Measurements from ENCODE around the gene CIC.

The CIC gene

GRCh38 chr19:42290136-42290522 lies 21.1 kb downstream of the CIC start:
- DNase-seq = no peak

DNA sequence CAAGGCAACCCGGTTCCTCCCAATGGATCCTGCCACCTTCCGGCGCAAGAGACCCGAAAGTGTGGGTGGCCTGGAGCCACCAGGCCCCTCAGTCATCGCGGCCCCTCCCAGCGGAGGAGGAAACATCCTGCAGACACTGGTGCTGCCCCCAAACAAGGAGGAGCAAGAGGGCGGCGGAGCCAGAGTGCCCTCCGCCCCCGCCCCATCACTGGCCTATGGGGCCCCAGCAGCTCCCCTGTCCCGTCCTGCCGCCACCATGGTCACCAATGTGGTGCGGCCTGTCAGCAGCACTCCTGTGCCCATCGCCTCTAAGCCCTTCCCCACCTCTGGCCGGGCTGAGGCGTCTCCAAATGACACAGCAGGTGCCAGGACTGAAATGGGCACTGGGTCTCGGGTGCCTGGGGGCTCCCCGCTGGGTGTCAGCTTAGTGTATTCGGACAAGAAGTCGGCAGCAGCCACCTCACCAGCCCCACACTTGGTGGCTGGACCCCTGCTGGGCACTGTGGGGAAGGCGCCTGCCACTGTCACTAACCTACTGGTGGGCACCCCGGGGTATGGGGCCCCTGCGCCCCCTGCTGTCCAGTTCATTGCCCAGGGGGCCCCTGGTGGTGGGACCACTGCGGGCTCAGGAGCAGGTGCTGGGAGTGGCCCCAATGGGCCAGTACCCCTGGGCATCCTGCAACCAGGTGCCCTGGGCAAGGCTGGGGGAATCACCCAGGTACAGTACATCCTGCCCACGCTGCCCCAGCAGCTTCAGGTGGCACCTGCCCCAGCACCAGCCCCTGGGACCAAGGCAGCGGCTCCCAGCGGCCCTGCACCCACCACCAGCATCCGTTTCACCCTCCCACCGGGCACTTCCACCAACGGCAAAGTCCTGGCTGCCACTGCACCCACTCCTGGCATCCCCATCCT lies 21.7 kb downstream of the CIC start:
- peak; percentile 71 for DNase-seq

DNA sequence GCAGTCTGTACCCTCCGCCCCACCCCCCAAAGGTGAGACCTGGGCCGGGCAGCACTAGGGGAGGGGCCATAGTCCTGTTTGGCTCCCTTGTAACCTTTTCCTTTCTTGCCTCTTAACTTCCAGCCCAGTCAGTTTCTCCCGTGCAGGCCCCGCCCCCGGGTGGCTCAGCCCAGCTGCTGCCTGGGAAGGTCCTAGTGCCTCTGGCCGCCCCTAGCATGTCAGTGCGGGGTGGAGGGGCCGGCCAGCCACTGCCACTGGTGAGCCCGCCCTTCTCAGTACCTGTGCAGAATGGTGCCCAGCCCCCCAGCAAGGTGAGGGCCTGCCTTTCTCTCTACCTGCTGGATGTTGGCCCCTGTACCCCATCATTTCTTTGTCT lies 22.4 kb downstream of the CIC start:
- no peak for DNase-seq

- DNase-seq = no peak
These were observed 23.2 kb downstream of the CIC start for GRCh38 chr19:42292042-42292960.

- DNase-seq = no peak
These were observed 23.9 kb downstream of the CIC start for GRCh38 chr19:42292963-42293362.

GRCh38 chr19:42293540-42293939 lies 24.5 kb downstream of the CIC start:
- no peak for DNase-seq

DNA sequence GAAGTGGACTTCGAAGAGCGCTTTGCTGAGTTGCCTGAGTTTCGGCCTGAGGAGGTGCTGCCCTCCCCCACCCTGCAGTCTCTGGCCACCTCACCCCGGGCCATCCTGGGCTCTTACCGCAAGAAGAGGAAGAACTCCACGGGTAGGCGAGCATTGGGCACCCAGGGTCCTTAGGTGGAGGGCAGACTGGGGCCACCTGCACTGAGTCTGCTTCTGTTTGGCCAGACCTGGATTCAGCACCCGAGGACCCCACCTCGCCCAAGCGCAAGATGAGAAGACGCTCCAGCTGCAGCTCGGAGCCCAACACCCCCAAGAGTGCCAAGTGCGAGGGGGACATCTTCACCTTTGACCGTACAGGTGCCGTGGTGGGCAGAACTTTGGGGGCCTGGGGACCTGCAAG lies 24.9 kb downstream of the CIC start:
- DNase-seq = no peak

DNA sequence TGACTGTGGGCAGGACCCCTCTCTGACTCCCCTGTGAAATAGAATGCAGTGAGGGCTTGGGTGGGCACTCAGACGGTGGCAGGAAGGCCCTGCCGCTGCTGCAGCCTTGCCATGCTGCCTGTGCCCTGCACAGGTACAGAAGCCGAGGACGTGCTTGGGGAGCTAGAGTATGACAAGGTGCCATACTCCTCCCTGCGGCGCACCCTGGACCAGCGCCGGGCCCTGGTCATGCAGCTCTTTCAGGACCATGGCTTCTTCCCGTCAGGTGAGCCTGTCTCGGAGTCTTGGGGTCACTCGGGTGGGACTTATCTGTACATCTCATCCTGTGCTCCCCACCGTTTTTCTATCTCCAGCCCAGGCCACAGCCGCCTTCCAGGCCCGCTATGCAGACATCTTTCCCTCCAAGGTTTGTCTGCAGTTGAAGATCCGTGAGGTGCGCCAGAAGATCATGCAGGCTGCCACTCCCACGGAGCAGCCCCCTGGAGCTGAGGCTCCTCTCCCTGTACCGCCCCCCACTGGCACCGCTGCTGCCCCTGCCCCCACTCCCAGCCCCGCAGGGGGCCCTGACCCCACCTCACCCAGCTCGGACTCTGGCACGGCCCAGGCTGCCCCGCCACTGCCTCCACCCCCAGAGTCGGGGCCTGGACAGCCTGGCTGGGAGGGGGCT lies 25.6 kb downstream of the CIC start:
- no peak for DNase-seq

DNA sequence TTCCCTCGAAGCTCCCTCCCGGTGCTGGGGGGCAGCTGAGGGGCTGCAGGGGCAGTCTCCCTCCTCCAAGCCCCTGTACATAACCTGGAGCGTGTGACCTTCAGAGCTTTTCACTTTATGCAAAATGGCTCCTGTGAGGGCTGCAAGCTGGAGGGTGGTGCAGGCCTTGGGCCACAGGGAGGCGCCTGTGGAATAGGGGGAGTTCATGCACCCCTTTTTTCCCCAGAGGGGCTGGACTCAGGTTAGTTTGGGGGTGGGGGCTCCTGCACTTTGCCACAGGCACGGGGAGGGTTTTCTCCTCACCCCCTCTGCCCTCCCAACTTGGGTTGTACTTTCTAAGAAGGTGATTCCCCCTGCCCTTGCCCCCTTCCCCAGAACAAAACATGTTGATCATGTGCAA lies 26.3 kb downstream of the CIC start:
- DNase-seq = no peak

- DNase-seq = peak; percentile 91
These were observed 26.9 kb downstream of the CIC start for GRCh38 chr19:42295831-42296525.

DNA sequence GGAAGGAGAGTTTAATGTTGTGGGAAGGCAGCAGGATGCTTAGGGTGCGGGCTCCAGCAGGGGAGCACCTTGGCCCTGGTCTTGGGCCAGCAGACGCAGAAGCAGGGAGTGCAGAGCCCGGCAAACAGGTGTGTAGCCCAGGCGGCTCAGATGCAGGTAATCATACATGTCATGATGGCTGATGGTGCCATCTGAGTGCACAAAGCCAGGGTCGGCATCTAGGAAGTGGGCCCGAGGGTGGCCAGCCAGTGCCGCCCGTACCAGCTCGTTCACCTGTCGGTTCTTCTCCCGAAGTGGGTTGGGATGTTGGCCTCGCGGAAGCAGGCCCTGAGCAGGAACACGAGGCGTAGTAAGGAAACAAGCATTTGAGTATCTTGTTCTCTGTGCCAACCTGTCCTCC lies 28.0 kb downstream of the CIC start:
- DNase-seq = no peak

DNA sequence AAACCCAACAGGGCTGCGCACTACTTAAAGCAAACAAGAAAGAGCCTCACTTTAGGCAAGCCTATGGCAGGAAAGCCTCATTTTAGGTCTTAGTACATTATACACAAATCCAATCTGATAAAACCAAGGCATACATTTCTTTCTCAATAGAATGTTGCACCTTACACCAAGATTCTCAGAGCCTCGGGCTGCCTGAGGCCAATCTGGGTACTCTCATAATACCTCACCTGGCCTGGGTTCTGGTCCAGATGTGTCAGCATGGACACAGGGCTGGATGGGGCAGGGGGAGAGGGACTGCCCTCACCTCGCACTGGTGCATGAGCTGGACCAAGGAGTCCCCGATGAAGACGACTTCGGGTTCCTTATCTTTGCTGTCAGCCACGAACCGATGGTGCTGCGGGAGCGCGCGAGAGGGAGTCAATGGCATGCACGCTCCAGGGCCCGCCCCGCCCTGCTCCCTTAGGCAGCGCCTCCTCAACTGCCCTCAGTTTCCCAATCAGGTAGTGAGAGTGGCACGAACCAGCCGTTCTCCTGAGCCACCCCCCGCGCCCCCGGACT lies 32.7 kb downstream of the CIC start, which contains the start of gene PRR19:
Gene PRR19, plus strand, starts transcription at position 487 of the 558 bp plus-strand sequence. CDS start 7,453 bp downstream, outside the sequence.
- no peak for DNase-seq

DNA sequence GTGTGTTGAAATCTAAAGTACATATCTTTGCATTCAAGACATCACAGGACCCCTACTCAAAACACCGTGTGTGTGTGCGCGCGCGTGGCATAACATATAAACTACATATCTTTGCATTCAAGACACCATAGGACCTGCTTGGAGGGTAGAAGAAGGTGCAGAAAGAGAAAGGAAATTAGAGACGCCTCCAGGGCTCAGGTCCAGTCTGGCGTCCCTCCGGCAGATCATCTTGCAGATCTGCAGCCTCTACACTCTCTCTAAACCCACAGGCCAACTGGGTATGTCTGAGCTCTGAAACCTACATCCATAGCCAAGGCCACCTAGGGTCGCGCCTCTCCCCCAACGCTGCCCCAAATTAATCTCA lies 34.0 kb downstream of the CIC start:
- no peak for DNase-seq

DNA sequence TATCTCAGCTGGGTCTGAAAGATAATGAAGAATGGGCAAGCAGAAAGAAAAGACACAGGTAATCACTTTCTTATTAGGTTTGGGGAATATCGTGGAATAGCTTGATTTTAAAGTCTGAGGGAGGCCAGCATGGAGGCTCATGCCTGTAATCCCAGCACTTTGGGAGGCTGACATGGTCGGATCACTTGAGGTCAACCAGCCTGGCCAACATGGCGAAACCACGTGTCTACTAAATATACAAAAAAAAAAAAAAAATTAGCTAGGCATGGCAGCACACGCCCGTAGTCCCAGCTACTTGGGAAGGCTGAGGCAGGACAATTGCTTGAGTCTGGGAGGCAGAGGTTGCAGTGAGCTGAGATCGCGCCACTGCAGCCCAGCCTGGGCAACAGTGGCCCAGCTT lies 34.8 kb downstream of the CIC start:
- DNase-seq = no peak

GRCh38 chr19:42306646-42307045 lies 37.6 kb downstream of the CIC start:
- peak; percentile 41 for DNase-seq

GRCh38 chr19:42309686-42310085 lies 40.6 kb downstream of the CIC start:
- no peak for DNase-seq

DNA sequence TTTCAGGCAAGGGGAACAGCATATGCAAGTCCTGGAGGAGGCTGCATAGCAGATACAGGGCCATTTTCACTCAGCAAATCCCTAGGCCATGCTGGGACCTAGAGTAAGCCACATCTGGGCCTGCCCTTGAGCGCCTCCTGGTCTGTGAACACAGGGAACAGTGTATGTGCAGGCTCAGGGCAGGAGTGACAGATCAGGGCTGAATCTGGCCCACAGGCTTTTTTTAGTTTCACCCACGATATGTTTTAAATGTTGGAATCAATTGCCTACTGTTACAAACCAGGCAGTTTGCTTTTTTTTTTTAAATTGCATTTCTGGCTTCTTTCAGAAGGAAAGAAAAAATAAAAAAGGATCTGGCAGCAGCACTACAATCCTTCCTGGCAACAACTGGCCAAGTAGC lies 42.6 kb downstream of the CIC start:
- DNase-seq = no peak

GRCh38 chr19:42312370-42312769 lies 43.3 kb downstream of the CIC start:
- DNase-seq = no peak

DNA sequence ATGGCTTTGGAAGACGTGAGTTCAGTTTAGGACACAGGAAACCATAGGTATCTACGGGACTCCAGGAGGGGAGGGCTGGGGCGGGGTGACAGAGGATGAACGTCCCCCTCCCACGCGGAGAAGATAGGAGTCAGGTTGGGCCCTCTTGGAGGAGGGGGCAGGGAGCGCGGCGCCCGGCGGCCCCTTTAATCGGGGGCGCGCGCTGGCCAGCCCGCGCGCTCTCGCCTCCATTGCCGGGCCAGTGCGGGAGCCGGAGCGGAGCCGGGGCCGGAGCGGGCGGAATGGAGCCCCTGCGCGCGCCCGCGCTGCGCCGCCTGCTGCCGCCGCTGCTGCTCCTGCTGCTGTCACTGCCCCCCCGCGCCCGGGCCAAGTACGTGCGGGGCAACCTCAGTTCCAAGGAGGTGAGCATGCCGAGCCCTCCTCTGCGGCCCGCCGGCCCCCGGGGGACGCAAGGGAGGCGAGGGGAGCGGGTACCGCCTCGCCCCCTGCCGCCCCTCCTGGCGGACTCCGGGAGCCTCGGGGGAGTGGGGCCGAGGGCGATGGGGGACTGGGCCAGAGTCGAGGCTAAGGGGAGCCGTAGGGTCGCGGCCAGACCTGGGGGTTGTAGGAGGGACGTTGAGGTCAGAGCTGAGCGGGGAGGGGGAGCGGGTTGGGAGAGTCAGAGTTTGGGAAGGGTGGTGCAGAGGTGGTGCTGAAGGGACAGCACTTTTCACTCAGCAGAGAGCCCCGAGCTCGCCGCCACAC lies 44.2 kb downstream of the CIC start, which contains the start of gene TMEM145:
Gene TMEM145, plus strand, starts transcription at position 214 of the 744 bp plus-strand sequence. Its CDS starts 68 bp downstream, at position 282.
- no peak for DNase-seq

GRCh38 chr19:42313840-42314755 lies 45.0 kb downstream of the CIC start:
- no peak for DNase-seq

Data from CD4-positive, alpha-beta T cell treated with Interleukin-17A for 1 hour (primary cell).